Stomach (tissue), 4 donors: Measurements from ENCODE around the gene IFNAR1.

ENCODE experiments used
- EP300 ChIP-seq: sonication (generic); formaldehyde crosslinking; IDR thresholded peaks from one replicate; pipeline ENCODE4 v1.6.1; 2017; ENCODE audit warnings: antibody characterized with exemption
- POLR2A ChIP-seq, 4 donors: fragments of 450-650 bp; IDR thresholded peaks; one replicate each; pipeline ENCODE4 v1.6.1; 2016; ENCODE audit warnings: antibody characterized with exemption in 4 of 4, control low read depth in 2 of 4, mild to moderate bottlenecking in 1 of 4, moderate library complexity in 1 of 4
- POLR2AphosphoS5 ChIP-seq, 3 donors: sonication (generic); formaldehyde crosslinking; IDR thresholded peaks; one replicate each; pipeline ENCODE4 v1.6.1; 2016; ENCODE audit warnings: antibody characterized with exemption in 3 of 3
- TF ChIP-seq, protein P1 (sequence below), 7 experiments: fragments of 450-650 bp in 4 of 7; fragments of 200-600 bp in 3 of 7; sonication (generic) in 3 of 7; IDR thresholded peaks; one replicate each; pipeline ENCODE4 v1.5.1; 2016 to 2019; ENCODE audit warnings: antibody characterized with exemption in 7 of 7, control low read depth in 2 of 7, mild to moderate bottlenecking in 1 of 7

GRCh38 chr21:33383056-33383888 lies 58.5 kb downstream of the IFNAR1 start:
- TF ChIP-seq, protein P1, sequence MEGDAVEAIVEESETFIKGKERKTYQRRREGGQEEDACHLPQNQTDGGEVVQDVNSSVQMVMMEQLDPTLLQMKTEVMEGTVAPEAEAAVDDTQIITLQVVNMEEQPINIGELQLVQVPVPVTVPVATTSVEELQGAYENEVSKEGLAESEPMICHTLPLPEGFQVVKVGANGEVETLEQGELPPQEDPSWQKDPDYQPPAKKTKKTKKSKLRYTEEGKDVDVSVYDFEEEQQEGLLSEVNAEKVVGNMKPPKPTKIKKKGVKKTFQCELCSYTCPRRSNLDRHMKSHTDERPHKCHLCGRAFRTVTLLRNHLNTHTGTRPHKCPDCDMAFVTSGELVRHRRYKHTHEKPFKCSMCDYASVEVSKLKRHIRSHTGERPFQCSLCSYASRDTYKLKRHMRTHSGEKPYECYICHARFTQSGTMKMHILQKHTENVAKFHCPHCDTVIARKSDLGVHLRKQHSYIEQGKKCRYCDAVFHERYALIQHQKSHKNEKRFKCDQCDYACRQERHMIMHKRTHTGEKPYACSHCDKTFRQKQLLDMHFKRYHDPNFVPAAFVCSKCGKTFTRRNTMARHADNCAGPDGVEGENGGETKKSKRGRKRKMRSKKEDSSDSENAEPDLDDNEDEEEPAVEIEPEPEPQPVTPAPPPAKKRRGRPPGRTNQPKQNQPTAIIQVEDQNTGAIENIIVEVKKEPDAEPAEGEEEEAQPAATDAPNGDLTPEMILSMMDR (IDR thresholded peaks at IDR 0.05) = no peak
- TF ChIP-seq POLR2AphosphoS5 (IDR thresholded peaks at IDR 0.05) (peak in 2 of 3 donors; percentile 61 to 78), POLR2A (IDR thresholded peaks at IDR 0.05) (no peak), EP300 (no peak)
